H1 (cell line): Measurements from ENCODE around the gene AOC1. TPM values are rescaled to one million over a fixed set of nuclear protein-coding genes. Genes with fewer than 3 reads are reported as not detected.

ENCODE experiments used
- CTCF ChIA-PET: fragments of 300-600 bp; sonication (Branson Sonifier 250); formaldehyde crosslinking; loops from one replicate; lab custom pipeline; 2021; ENCODE audit not compliant: partially characterized antibody; lab: Charles Lee
- POLR2A ChIA-PET: fragments of 300-600 bp; sonication (Branson Sonifier 250); formaldehyde crosslinking; loops from one replicate; lab custom pipeline; 2021; ENCODE audit warnings: inconsistent platforms; ENCODE audit not compliant: partially characterized antibody; lab: Charles Lee
- DNase-seq, 2 experiments: peaks; one replicate each; pipeline versions ENCODE4 v3.0.0 to v3.0.0-alpha.2; 2010 to 2022; ENCODE audit warnings: low spot score in 2 of 2, low read depth in 1 of 2, mixed read lengths in 1 of 2
- FAIRE-seq: peaks from 2 replicates; lab custom pipeline; 2011; peaks lifted over from hg19 to GRCh38; lab: Jason Lieb, UNC
- H2AFZ ChIP-seq: 2 replicates; pipeline ENCODE4 v1.8.1; 2012; ENCODE audit warnings: low read length, inconsistent platforms
- H2AK5ac ChIP-seq: 2 replicates; pipeline ENCODE4 v1.6.1; 2013; ENCODE audit warnings: low read depth, low read length
- H2BK120ac ChIP-seq: replicated peaks from 2 replicates; pipeline ENCODE3; 2013; ENCODE audit warnings: low read depth, low read length, inconsistent platforms
- H2BK12ac ChIP-seq: 2 replicates; pipeline ENCODE4 v1.6.1; 2013; ENCODE audit warnings: low read depth, low read length
- H2BK15ac ChIP-seq: 2 replicates; pipeline ENCODE4 v1.6.1; 2013; ENCODE audit warnings: low read length
- H2BK20ac ChIP-seq: 2 replicates; pipeline ENCODE4 v1.6.1; 2013; ENCODE audit warnings: low read length
- H2BK5ac ChIP-seq: 2 replicates; pipeline ENCODE4 v1.6.1; 2013; ENCODE audit warnings: low read depth, low read length
- H3K14ac ChIP-seq: 2 replicates; pipeline ENCODE4 v1.6.1; 2013; ENCODE audit warnings: inconsistent platforms; ENCODE audit not compliant: insufficient read length
- H3K18ac ChIP-seq: 2 replicates; pipeline ENCODE4 v1.6.1; 2013; ENCODE audit warnings: low read length; ENCODE audit errors: extremely low read depth
- H3K23ac ChIP-seq: 2 replicates; pipeline ENCODE4 v1.6.1; 2013; ENCODE audit warnings: inconsistent platforms; ENCODE audit not compliant: insufficient read length
- H3K23me2 ChIP-seq: 2 replicates; pipeline ENCODE4 v1.6.1; 2013; ENCODE audit warnings: low read depth, low read length
- H3K27ac ChIP-seq: 2 replicates; pipeline ENCODE4 v1.6.1; 2011; ENCODE audit warnings: low read depth, low read length, inconsistent platforms
- H3K27me3 ChIP-seq, 4 experiments: replicated peaks in 1 of 4; 1 replicate in 1 of 4; 2 replicates in 3 of 4; pipeline versions ENCODE4 v1.6.1 to v1.8.1; 2011 to 2013; ENCODE audit warnings: low read length in 3 of 4, mild to moderate bottlenecking in 3 of 4, inconsistent platforms in 2 of 4, mixed read lengths in 2 of 4, moderate library complexity in 1 of 4; ENCODE audit not compliant: control insufficient read depth in 3 of 4, insufficient read depth in 3 of 4; ENCODE audit errors: extremely low read depth in 1 of 4
- H3K36me3 ChIP-seq, 4 experiments: 2 replicates each; pipeline versions ENCODE4 v1.6.1 to v1.8.1; 2011 to 2013; ENCODE audit warnings: mild to moderate bottlenecking in 4 of 4, low read length in 3 of 4, moderate library complexity in 2 of 4, control low read depth in 1 of 4, inconsistent platforms in 1 of 4; ENCODE audit not compliant: insufficient read depth in 4 of 4, control insufficient read depth in 2 of 4
- H3K4ac ChIP-seq: replicated peaks from 2 replicates; pipeline ENCODE3; 2013; ENCODE audit warnings: low read length, low read depth, mixed read lengths, inconsistent platforms; ENCODE audit not compliant: insufficient read length
- H3K4me1 ChIP-seq, 4 experiments: replicated peaks in 1 of 4; 1 replicate in 1 of 4; 2 replicates in 3 of 4; pipeline versions ENCODE4 v1.6.1 to v1.8.1; 2011 to 2013; ENCODE audit warnings: low read length in 3 of 4, inconsistent platforms in 2 of 4, mixed read lengths in 1 of 4; ENCODE audit not compliant: insufficient read depth in 4 of 4, control insufficient read depth in 3 of 4
- H3K4me2 ChIP-seq, 2 experiments: 2 replicates each; pipeline versions ENCODE4 v1.6.1 to v1.8.1; 2011 to 2013; ENCODE audit warnings: low read depth in 2 of 2, low read length in 2 of 2, control low read depth in 1 of 2, inconsistent platforms in 1 of 2, mild to moderate bottlenecking in 1 of 2; ENCODE audit not compliant: insufficient read depth in 1 of 2
- H3K4me3 ChIP-seq, 4 experiments: fragments of 200-600, 300-600 bp in 1 of 4; sonication (generic), shearing (Covaris generic), sonication (Bioruptor Twin) in 1 of 4; 2 replicates each; pipeline versions ENCODE4 v1.5.1 to v1.8.1; 2011 to 2016; ENCODE audit warnings: low read length in 4 of 4, low read depth in 3 of 4, control low read depth in 2 of 4, inconsistent platforms in 2 of 4, mild to moderate bottlenecking in 2 of 4, mixed read lengths in 1 of 4, moderate library complexity in 1 of 4; ENCODE audit not compliant: insufficient read depth in 2 of 4; ENCODE audit errors: extremely low read depth in 1 of 4
- H3K56ac ChIP-seq: replicated peaks from 2 replicates; pipeline ENCODE3; 2013; ENCODE audit warnings: low read depth, mild to moderate bottlenecking, mixed read lengths, low read length, inconsistent platforms; ENCODE audit not compliant: insufficient read length
- H3K79me1 ChIP-seq: 2 replicates; pipeline ENCODE4 v1.6.1; 2013; ENCODE audit warnings: low read depth, low read length, control low read depth
- H3K79me2 ChIP-seq, 2 experiments: 2 replicates each; pipeline versions ENCODE4 v1.6.1 to v1.8.1; 2012 to 2013; ENCODE audit warnings: low read length in 2 of 2, mild to moderate bottlenecking in 2 of 2, inconsistent platforms in 1 of 2; ENCODE audit not compliant: insufficient read depth in 2 of 2, control insufficient read depth in 1 of 2
- H3K9ac ChIP-seq, 4 experiments: replicated peaks in 1 of 4; 1 replicate in 1 of 4; 2 replicates in 3 of 4; pipeline versions ENCODE4 v1.6.1 to v1.8.1; 2011 to 2013; ENCODE audit warnings: low read depth in 3 of 4, low read length in 3 of 4, control low read depth in 2 of 4, mild to moderate bottlenecking in 2 of 4, moderate library complexity in 2 of 4, inconsistent platforms in 1 of 4; ENCODE audit errors: extremely low read depth in 1 of 4
- H3K9me3 ChIP-seq, 2 experiments: 2 replicates each; pipeline versions ENCODE4 v1.6.1 to v1.8.1; 2012 to 2013; ENCODE audit warnings: mild to moderate bottlenecking in 2 of 2, moderate library complexity in 2 of 2, control low read depth in 1 of 2, inconsistent platforms in 1 of 2, low read depth in 1 of 2, low read length in 1 of 2, mixed read lengths in 1 of 2; ENCODE audit not compliant: insufficient read depth in 2 of 2
- H4K20me1 ChIP-seq, 2 experiments: replicated peaks in 1 of 2; 2 replicates each; pipeline versions ENCODE3 to v1.8.1; 2011 to 2013; ENCODE audit warnings: inconsistent platforms in 2 of 2, low read length in 2 of 2, mild to moderate bottlenecking in 1 of 2; ENCODE audit not compliant: insufficient read depth in 2 of 2, control insufficient read depth in 1 of 2
- H4K5ac ChIP-seq: 2 replicates; pipeline ENCODE4 v1.6.1; 2013; ENCODE audit warnings: low read length, low read depth, mixed read lengths, inconsistent platforms; ENCODE audit not compliant: insufficient read length
- H4K8ac ChIP-seq: 2 replicates; pipeline ENCODE4 v1.8.0; 2013; ENCODE audit warnings: mild to moderate bottlenecking, moderate library complexity, low read length, inconsistent platforms; ENCODE audit not compliant: insufficient read depth; ENCODE audit errors: extremely low read depth
- H4K91ac ChIP-seq: replicated peaks from 2 replicates; pipeline ENCODE3; 2013; ENCODE audit warnings: low read length, mixed read lengths, inconsistent platforms; ENCODE audit not compliant: insufficient read length
- CBX5 ChIP-seq: fragments of 300-800, 300-1000 bp; sonication (generic); IDR thresholded peaks from 2 replicates; pipeline ENCODE4 v1.7.1; 2016; ENCODE audit warnings: antibody characterized with exemption, low read length, low read depth
- NANOG ChIP-seq: IDR thresholded peaks from 2 replicates; pipeline ENCODE4 v1.6.1; 2011; ENCODE audit warnings: low read length, low read depth, mild to moderate bottlenecking, inconsistent platforms; ENCODE audit not compliant: insufficient read depth, poor library complexity, severe bottlenecking
- NRF1 ChIP-seq: IDR thresholded peaks from 2 replicates; pipeline ENCODE4 v1.6.1; 2011; ENCODE audit warnings: mild to moderate bottlenecking, low read depth, low read length, improper control_type of control experiment
- POU5F1 ChIP-seq: IDR thresholded peaks from 2 replicates; pipeline ENCODE4 v1.6.1; 2011; ENCODE audit warnings: low read depth, mild to moderate bottlenecking, low read length, moderate library complexity
- SP4 ChIP-seq: IDR thresholded peaks from 2 replicates; pipeline ENCODE4 v1.6.1; 2012; ENCODE audit warnings: low read length, inconsistent platforms
- TBP ChIP-seq: IDR thresholded peaks from 2 replicates; pipeline ENCODE4 v1.6.1; 2011; ENCODE audit warnings: low read depth, low read length, improper control_type of control experiment
- ZNF274 ChIP-seq: IDR thresholded peaks from 2 replicates; pipeline ENCODE4 v1.7.0; 2012; ENCODE audit warnings: low read length, borderline replicate concordance; ENCODE audit errors: extremely low read depth
- WGBS, 2 experiments: shearing (Covaris generic) in 1 of 2; methylation state at CpG; one replicate each; pipeline versions ENCODE4 v1.1.6 to v1.1.7; 2013 to 2015; ENCODE audit warnings: low lambda C conversion rate in 2 of 2, mixed read lengths in 2 of 2, inconsistent platforms in 1 of 2, low coverage in 1 of 2, missing lambda C conversion rate in 1 of 2; ENCODE audit not compliant: insufficient replicate concordance in 2 of 2, insufficient coverage in 1 of 2, insufficient read length in 1 of 2; ENCODE audit errors: extremely low coverage in 1 of 2, missing lambda C conversion rate in 1 of 2; 5-methylcytosine and 5-hydroxymethylcytosine counted together
- polyA plus RNA-seq, 7 experiments: library from polyadenylated mRNA; depleted of rRNA in 3 of 7; stranded (reverse) in 5 of 7; unstranded in 2 of 7; fragments of >200 nt in 5 of 7; fragments of 200-250 nt in 2 of 7; gene quantifications; 1 replicate in 5 of 7; 2 replicates in 1 of 7; 4 replicates in 1 of 7; pipeline versions ENCODE4 v1.2.1 to v1.2.3, GENCODE V29; 2011 to 2013; ENCODE audit warnings: missing spikeins in 2 of 7, mixed read lengths in 2 of 7
- total RNA-seq: library from RNA; stranded (reverse); fragmentation: NEBNext Ultra II Directional; extraction: Animal tissue kit (Norgen Biotek cat#: 25700); gene quantifications from 2 replicates; pipeline ENCODE4 v1.2.1, GENCODE V29; 2021
- TF ChIP-seq, protein P1 (sequence below): IDR thresholded peaks from 2 replicates; pipeline ENCODE4 v1.6.1; 2012; ENCODE audit warnings: inconsistent platforms
- TF ChIP-seq, protein P2 (sequence below), 3 experiments: IDR thresholded peaks; 1 replicate in 2 of 3; 2 replicates in 1 of 3; pipeline versions ENCODE4 v1.5.1 to v1.6.1; 2011; ENCODE audit warnings: low read length in 3 of 3, mild to moderate bottlenecking in 3 of 3, inconsistent platforms in 2 of 3, low read depth in 1 of 3, moderate library complexity in 1 of 3; ENCODE audit not compliant: insufficient read depth in 1 of 3; ENCODE audit errors: control extremely low read depth in 1 of 3

Gene AOC1
- total and polyA plus RNA-seq, 2 of the 8 experiments (the other 6 are each of a cell fraction or from before 2014, with no cell fraction given) = 0.15 to 0.17 TPM

DNA sequence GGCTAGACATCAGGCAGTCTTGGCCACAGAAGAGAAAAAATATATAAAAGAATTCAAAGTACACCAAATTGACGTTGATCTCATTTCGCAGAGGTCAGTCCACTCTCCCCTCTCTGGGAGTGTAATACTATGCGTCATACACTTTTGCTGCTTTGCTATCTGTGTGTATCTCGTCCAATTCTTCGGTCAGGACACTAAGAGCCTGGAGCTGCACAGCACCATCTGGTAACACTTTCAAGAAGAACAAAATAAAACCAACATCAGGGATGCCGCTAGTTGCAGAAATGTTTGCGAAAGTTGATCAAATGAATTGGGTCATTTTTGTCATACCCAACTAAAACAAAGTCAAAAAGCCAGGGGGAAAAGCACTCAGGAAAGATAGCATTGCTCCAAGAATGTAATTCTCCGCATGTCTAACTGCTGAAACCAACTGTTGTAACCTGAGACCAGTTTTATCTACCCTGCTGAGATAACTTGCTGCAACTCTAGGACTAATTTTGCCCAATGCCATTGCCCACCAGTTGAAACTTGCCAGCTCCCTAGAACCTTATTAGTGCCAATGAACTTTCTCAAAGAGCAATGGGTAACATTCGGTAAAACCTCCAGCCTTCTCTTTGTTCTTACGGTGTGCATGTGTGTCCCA, 28.7 kb upstream of the AOC1 start:
- DNase-seq (no peak), FAIRE-seq (no peak)
- no peak overlapping the region for H3K23ac ChIP-seq
- H3K56ac ChIP-seq = no peak overlapping the region
- no peaks in the 10 kb centered on the region; a peak in 2 of 7 replicates for H3K27me3 ChIP-seq
- no peak overlapping the region for H2BK20ac ChIP-seq
- H2BK120ac ChIP-seq = no peak overlapping the region
- H3K9ac ChIP-seq = no peak overlapping the region
- no peak overlapping the region for H3K18ac ChIP-seq
- H3K4me1 ChIP-seq = peaks cover 0 to 7% (median 0%) of the 10 kb centered on the region in 4 experiments; a peak in 3 of 7 replicates
- H3K27ac ChIP-seq = no peak overlapping the region
- H3K14ac ChIP-seq = no peak overlapping the region
- H3K79me1 ChIP-seq = no peaks in the 10 kb centered on the region; the same call in 1 of the 2 replicates
- CTCF ChIA-PET = interaction anchor here (1.1 to 1.9 kb wide), 3 partner anchors 17 to 54 kb away, joined by 3 to 9 read pairs (median 3); no protein-coding TSS in a partner anchor
- H3K4ac ChIP-seq = no peak overlapping the region
- TF ChIP-seq ZNF274 (no peak), CBX5 (no peak), NRF1 (no peak), SP4 (no peak), POU5F1 (no peak), TBP (no peak), NANOG (no peak)
- TF ChIP-seq, protein P1, sequence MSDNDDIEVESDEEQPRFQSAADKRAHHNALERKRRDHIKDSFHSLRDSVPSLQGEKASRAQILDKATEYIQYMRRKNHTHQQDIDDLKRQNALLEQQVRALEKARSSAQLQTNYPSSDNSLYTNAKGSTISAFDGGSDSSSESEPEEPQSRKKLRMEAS = no peak
- TF ChIP-seq, protein P2, sequence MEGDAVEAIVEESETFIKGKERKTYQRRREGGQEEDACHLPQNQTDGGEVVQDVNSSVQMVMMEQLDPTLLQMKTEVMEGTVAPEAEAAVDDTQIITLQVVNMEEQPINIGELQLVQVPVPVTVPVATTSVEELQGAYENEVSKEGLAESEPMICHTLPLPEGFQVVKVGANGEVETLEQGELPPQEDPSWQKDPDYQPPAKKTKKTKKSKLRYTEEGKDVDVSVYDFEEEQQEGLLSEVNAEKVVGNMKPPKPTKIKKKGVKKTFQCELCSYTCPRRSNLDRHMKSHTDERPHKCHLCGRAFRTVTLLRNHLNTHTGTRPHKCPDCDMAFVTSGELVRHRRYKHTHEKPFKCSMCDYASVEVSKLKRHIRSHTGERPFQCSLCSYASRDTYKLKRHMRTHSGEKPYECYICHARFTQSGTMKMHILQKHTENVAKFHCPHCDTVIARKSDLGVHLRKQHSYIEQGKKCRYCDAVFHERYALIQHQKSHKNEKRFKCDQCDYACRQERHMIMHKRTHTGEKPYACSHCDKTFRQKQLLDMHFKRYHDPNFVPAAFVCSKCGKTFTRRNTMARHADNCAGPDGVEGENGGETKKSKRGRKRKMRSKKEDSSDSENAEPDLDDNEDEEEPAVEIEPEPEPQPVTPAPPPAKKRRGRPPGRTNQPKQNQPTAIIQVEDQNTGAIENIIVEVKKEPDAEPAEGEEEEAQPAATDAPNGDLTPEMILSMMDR (IDR thresholded peaks at IDR 0.05; ENCODE audit: control extremely low read depth in 1 of 3, insufficient read depth in 1 of 3, low read depth in 1 of 3, low read length in 3 of 3) = no peak
- H3K9me3 ChIP-seq = no peaks in the 10 kb centered on the region; a peak in 1 of 4 replicates
- H4K8ac ChIP-seq = no peak overlapping the region
- no peak overlapping the region for H2BK12ac ChIP-seq
- no peak overlapping the region for H4K5ac ChIP-seq
- H2AFZ ChIP-seq = no peak overlapping the region
- POLR2A ChIA-PET = no interaction called here
- H3K79me2 ChIP-seq = no peaks in the 10 kb centered on the region
- H4K91ac ChIP-seq = no peak overlapping the region
- H2BK15ac ChIP-seq = no peak overlapping the region
- H3K23me2 ChIP-seq = no peaks in the 10 kb centered on the region
- H4K20me1 ChIP-seq = no peaks in the 10 kb centered on the region
- no peak overlapping the region for H2AK5ac ChIP-seq
- no peak overlapping the region for H3K4me2 ChIP-seq
- H3K36me3 ChIP-seq = no peaks in the 10 kb centered on the region
- 90% methylated on average over 10 of the region's 10 CpGs; no CpG with 5 or more reads in 1 of the 2 experiments for WGBS, 2 experiments
- no peak overlapping the region for H2BK5ac ChIP-seq
- H3K4me3 ChIP-seq = no peak overlapping the region
